Mesothelial cell of epicardium (in vitro differentiated cells): ENCODE measurements around the gene FGFR4. TPM values are rescaled to one million over a fixed set of nuclear protein-coding genes. Genes with fewer than 3 reads are reported as not detected.

Experiments used
- DNase-seq, 2 experiments: peaks; one replicate each; pipeline ENCODE4 v3.0.0; 2021; ENCODE audit warnings: low spot score in 2 of 2; ENCODE audit not compliant: unreplicated experiment in 2 of 2
- H3K27ac Mint-ChIP-seq: 2 replicates; pipeline ENCODE4 v1.8.0; 2021; ENCODE audit warnings: mixed read lengths
- H3K27me3 Mint-ChIP-seq: 2 replicates; pipeline ENCODE4 v1.8.0; 2021; ENCODE audit warnings: low read depth, mixed read lengths
- H3K36me3 Mint-ChIP-seq: 2 replicates; pipeline ENCODE4 v1.8.0; 2021; ENCODE audit warnings: mixed read lengths
- H3K4me1 Mint-ChIP-seq: 2 replicates; pipeline ENCODE4 v1.8.0; 2021; ENCODE audit warnings: mixed read lengths
- H3K4me3 Mint-ChIP-seq: 2 replicates; pipeline ENCODE4 v1.8.0; 2021; ENCODE audit warnings: mild to moderate bottlenecking, moderate library complexity, mixed read lengths
- H3K9me3 Mint-ChIP-seq: 2 replicates; pipeline ENCODE4 v1.8.0; 2021; ENCODE audit warnings: mixed read lengths
- total RNA-seq: library from RNA; stranded (reverse); gene quantifications from 3 replicates; pipeline ENCODE4 v1.2.1, GENCODE V29; 2021
- TF ChIP-seq, protein P1 (sequence below): fragments of 200-600 bp; sonication (generic); IDR thresholded peaks from one replicate; pipeline ENCODE4 v1.5.0; 2021; ENCODE audit warnings: antibody characterized with exemption; ENCODE audit not compliant: unreplicated experiment

The FGFR4 gene
- total RNA-seq, 1 donor from 2014 or later, result 5.9 TPM

DNA sequence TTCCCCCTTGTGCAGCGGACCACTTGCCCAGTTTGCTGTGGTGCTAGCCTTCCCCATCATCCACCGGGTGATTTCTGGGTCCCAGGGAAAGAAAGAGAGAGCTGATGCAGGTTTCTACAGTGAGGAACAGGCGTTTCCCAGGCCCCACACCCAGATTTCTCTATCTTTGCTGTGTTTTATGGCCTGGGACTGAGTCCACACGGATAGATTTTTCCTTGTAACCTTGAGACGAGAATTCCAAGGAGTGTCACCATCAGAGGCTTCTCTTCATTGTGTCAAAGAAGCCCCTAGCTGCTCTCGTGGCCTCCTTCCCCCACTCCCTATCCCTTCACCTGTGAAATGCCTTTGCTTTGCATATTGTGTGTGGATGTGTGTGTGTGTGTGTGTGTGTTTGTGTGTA is 21.2 kb upstream of the FGFR4 start:
- no peaks in the 10 kb centered on the region for H3K4me1 Mint-ChIP-seq
- H3K36me3 Mint-ChIP-seq, result peaks cover 17% of the 10 kb centered on the region
- DNase-seq, result no peak
- no peak overlapping the region for H3K4me3 Mint-ChIP-seq
- H3K27ac Mint-ChIP-seq, result no peak overlapping the region
- TF ChIP-seq, protein P1, sequence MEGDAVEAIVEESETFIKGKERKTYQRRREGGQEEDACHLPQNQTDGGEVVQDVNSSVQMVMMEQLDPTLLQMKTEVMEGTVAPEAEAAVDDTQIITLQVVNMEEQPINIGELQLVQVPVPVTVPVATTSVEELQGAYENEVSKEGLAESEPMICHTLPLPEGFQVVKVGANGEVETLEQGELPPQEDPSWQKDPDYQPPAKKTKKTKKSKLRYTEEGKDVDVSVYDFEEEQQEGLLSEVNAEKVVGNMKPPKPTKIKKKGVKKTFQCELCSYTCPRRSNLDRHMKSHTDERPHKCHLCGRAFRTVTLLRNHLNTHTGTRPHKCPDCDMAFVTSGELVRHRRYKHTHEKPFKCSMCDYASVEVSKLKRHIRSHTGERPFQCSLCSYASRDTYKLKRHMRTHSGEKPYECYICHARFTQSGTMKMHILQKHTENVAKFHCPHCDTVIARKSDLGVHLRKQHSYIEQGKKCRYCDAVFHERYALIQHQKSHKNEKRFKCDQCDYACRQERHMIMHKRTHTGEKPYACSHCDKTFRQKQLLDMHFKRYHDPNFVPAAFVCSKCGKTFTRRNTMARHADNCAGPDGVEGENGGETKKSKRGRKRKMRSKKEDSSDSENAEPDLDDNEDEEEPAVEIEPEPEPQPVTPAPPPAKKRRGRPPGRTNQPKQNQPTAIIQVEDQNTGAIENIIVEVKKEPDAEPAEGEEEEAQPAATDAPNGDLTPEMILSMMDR, result no peak
- H3K9me3 Mint-ChIP-seq, result no peaks in the 10 kb centered on the region
- no peaks in the 10 kb centered on the region for H3K27me3 Mint-ChIP-seq

DNA sequence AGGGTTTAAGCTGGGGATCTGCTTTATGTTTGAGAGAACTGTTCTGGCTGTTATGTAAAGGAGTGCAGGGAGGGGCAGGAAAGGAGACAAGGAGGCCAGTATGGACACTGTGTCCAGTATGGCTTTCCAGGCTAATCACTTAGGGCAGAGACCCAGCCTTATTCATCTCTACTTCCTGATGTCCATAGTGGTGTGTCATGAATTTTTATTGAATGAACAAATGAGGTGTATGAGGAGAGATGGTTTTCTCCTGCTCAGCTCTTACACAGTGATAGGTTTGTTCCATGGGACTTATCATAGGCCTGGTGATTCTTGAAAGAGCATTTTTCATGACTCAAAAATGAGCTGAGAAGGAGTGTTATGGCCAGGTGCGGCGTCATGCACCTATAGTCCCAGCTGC is 20.5 kb upstream of the FGFR4 start:
- Mint-ChIP-seq H3K9me3 (no peaks in the 10 kb centered on the region), H3K27ac (no peak overlapping the region), H3K4me1 (no peaks in the 10 kb centered on the region), H3K4me3 (no peak overlapping the region), H3K27me3 (no peaks in the 10 kb centered on the region), H3K36me3 (peaks cover 17% of the 10 kb centered on the region)
- TF ChIP-seq, protein P1, result no peak
- DNase-seq, result no peak

DNA sequence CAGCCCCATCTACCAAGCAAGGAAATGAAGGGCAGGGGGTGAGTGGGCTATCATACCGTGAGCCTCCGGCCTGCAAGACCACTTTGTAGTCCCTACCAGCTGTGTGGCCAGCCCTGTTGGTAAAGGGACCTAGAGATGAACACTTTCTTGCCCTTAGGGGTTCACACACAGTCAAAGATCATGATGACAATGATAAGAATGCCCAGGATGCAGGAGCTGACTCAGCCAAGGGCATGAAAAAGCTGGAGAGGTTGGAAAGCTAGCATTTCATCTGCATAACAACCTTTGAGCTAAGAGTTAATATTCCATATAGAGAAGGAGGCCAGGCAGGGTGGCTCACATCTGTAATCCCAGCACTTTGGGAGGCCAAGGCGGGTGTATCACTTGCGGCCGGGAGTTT is 19.2 kb upstream of the FGFR4 start:
- TF ChIP-seq, protein P1, result no peak
- H3K36me3 Mint-ChIP-seq, result peaks cover 14% of the 10 kb centered on the region
- H3K27ac Mint-ChIP-seq, result no peak overlapping the region
- peaks cover 4% of the 10 kb centered on the region for H3K4me1 Mint-ChIP-seq
- H3K9me3 Mint-ChIP-seq, result no peaks in the 10 kb centered on the region
- DNase-seq, result no peak
- no peak overlapping the region for H3K4me3 Mint-ChIP-seq
- H3K27me3 Mint-ChIP-seq, result no peaks in the 10 kb centered on the region

DNA sequence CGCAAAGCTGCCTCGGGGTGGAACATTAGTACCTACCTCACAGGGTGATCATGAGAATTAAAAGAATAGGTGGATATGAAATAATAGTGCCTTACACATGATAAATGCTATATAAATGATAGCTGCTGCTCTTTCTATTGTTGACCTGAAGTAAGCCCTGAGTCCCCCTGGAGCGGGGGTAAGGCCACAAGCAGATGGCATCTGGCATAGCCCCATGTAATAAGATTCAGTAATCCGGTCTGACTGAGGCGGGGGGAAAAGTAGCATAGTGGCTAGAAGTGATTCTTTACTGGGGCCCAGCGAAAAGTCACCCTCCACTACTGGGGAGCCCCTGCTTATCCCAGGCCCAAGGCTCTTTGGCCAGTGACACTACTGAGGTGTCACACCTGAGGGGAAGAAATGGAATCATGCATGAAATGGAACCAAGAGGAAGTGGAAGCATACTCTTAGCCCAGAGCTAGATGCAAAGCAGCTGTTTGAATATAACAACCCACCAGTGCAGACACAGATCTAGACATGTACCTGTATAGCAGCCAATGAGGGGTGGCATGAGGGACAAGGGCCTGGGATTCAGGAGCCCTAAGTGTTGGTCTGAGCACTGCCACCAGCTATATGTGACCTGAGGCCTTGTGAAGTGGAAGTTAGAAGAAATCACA is 16.1 kb upstream of the FGFR4 start:
- H3K4me3 Mint-ChIP-seq, result no peak overlapping the region
- TF ChIP-seq, protein P1, result no peak
- no peaks in the 10 kb centered on the region for H3K27me3 Mint-ChIP-seq
- H3K36me3 Mint-ChIP-seq, result peaks cover 5% of the 10 kb centered on the region
- DNase-seq, result no peak
- peaks cover 4% of the 10 kb centered on the region for H3K4me1 Mint-ChIP-seq
- H3K9me3 Mint-ChIP-seq, result no peaks in the 10 kb centered on the region
- no peak overlapping the region for H3K27ac Mint-ChIP-seq

DNA sequence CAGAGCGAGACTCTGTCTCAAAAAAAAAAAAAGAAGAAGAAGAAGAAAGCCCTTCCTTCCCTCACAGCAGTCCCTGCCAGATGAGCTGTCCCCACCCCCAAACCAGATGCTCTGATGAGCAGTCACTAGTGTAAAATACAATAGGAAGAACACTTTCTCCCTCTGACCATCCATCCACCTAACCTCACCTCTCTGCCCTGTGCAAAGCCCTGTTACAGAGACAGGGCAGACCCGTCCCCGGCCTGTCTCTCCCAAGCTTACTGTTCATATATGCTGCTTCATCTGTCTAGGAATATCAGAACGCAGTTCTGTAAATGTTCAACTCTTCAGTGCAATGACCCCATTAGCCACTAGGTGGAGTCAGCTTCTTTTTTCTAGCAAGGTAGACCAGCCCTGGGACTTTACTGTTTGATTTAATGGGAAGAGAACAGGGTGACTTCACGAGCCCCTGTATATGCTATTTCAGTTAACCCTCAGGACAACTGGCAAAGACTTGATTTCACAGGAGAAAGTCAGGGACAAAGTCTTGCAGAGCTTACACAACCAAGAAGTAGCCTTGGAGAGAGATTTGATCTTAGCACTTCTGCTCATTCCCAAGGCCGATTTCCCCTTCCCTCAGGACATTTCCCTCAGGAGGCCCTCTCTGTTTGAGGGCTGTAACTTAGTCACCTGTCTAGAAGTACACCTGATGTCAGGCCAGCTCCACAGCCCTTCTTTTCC is 14.9 kb upstream of the FGFR4 start:
- Mint-ChIP-seq H3K4me1 (peaks cover 4% of the 10 kb centered on the region), H3K4me3 (no peak overlapping the region), H3K36me3 (peaks cover 5% of the 10 kb centered on the region), H3K27me3 (no peaks in the 10 kb centered on the region), H3K9me3 (no peaks in the 10 kb centered on the region), H3K27ac (peak overlapping the region; percentile 26)
- TF ChIP-seq, protein P1, result peak; percentile 91
- DNase-seq, result peak in 1 of 2 experiments; percentile 76
